Mononuclear cell (primary cell): ENCODE results near the gene SLC9B2. TPM values are rescaled to one million over a fixed set of nuclear protein-coding genes. Genes with fewer than 3 reads are reported as not detected.

Experiments
- H3K27me3 ChIP-seq: 2 replicates; pipeline ENCODE4 v1.6.0; 2011; ENCODE audit warnings: low read length, control low read depth; ENCODE audit not compliant: insufficient read depth
- H3K4me1 ChIP-seq: 2 replicates; pipeline ENCODE4 v1.5.1; 2011; ENCODE audit warnings: mild to moderate bottlenecking, low read length, control low read depth; ENCODE audit not compliant: insufficient read depth
- H3K4me3 ChIP-seq: 2 replicates; pipeline ENCODE4 v1.5.1; 2011; ENCODE audit warnings: mild to moderate bottlenecking, low read length, moderate library complexity
- H3K9me3 ChIP-seq: 2 replicates; pipeline ENCODE4 v1.5.1; 2011; ENCODE audit warnings: low read depth, mild to moderate bottlenecking, control low read depth, low read length
- total RNA-seq: library from RNA; depleted of rRNA; stranded (reverse); fragments of >200 nt; gene quantifications from one replicate; pipeline ENCODE4 v1.2.3, GENCODE V29; 2012

SLC9B2 gene
- 20.4 TPM for total RNA-seq

- H3K27me3 ChIP-seq, result no peaks in the 10 kb centered on the region
- peaks cover 27% of the 10 kb centered on the region for H3K4me1 ChIP-seq
- H3K9me3 ChIP-seq, result no peaks in the 10 kb centered on the region
- peak within 1 kb of the TSS; percentile 56 for H3K4me3 ChIP-seq
Measured at GRCh38 chr4:103076747-103077347, at the start of gene SLC9B2. TSS of gene SLC9B2 (minus strand) at chr4:103076761. CDS start at chr4:103067550, 9,211 bp downstream.

GRCh38 chr4:103126126-103126525, 49.6 kb upstream of the SLC9B2 start:
- no peaks in the 10 kb centered on the region for H3K27me3 ChIP-seq
- no peak overlapping the region for H3K4me3 ChIP-seq
- peaks cover 12% of the 10 kb centered on the region for H3K9me3 ChIP-seq
- no peaks in the 10 kb centered on the region for H3K4me1 ChIP-seq

- no peaks in the 10 kb centered on the region for H3K4me1 ChIP-seq
- H3K9me3 ChIP-seq, result peaks cover 2% of the 10 kb centered on the region
- no peaks in the 10 kb centered on the region for H3K27me3 ChIP-seq
- no peak overlapping the region for H3K4me3 ChIP-seq
Measured at GRCh38 chr4:103123114-103123513, 46.6 kb upstream of the SLC9B2 start.

DNA sequence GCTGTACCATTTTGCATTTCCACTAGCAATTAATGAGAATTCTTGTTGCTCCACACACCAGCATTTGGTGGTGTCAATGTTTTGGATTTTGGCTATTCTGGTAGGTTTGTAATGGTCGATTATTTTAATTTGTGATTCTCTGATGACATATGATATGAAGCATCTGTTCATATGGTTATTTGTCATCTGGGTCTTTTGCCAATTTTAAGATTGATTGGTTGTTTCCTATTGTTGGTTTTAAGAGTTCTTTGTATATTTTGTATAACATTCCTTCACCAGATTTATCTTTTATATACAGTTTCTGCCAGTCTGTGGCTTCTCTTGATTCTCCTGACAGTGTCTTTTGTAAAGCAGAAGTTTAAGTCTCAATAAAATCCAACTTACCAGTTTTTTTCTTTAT, 41.6 kb upstream of the SLC9B2 start:
- H3K4me3 ChIP-seq, result no peak overlapping the region
- no peaks in the 10 kb centered on the region for H3K27me3 ChIP-seq
- no peaks in the 10 kb centered on the region for H3K4me1 ChIP-seq
- no peaks in the 10 kb centered on the region for H3K9me3 ChIP-seq

GRCh38 chr4:103111598-103111997, 35.0 kb upstream of the SLC9B2 start:
- Histone ChIP-seq H3K4me3 (no peak overlapping the region), H3K27me3 (no peaks in the 10 kb centered on the region), H3K9me3 (no peaks in the 10 kb centered on the region), H3K4me1 (no peaks in the 10 kb centered on the region)

DNA sequence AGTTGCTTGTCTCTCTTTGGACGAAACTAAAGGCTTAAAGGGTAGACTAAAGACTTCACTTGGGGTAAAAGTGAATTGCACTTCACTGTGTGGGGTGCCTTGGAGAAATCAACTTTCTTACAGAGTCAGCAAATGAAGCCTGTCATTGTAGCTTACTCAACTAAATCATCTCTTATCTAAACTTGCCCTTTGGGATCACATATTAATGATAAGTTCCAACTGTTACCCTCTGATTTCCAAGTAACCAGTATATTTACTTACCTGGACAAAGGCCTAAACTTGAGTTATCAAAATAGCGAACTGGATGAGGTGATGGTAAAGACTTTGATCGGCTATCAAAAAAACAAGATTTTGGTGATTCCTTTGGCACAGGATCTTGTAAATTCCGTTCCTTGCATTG, 32.0 kb upstream of the SLC9B2 start:
- Histone ChIP-seq H3K27me3 (no peaks in the 10 kb centered on the region), H3K4me3 (no peak overlapping the region), H3K4me1 (no peaks in the 10 kb centered on the region), H3K9me3 (no peaks in the 10 kb centered on the region)

GRCh38 chr4:103105558-103106356, 29.2 kb upstream of the SLC9B2 start:
- H3K4me3 ChIP-seq, result no peak overlapping the region
- H3K9me3 ChIP-seq, result no peaks in the 10 kb centered on the region
- H3K4me1 ChIP-seq, result no peaks in the 10 kb centered on the region
- no peaks in the 10 kb centered on the region for H3K27me3 ChIP-seq

DNA sequence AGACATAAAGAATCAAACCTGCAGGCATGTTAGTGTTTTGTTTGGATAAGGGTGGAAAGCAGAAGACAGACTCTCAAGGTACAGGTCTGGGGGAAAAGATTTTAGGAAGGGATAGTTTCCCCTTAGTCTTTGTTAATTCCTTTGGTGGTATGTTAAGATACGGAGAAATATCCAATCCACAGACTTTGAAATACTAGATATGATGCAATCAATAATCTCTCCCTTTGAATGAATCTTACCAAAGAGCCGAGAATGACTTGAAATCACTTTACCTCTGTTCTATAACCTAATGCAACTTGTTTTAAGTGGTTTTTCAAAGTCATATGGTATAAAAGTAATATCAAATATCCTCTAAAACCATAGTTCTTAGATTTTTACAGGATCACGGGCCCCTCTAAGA, 28.3 kb upstream of the SLC9B2 start:
- H3K27me3 ChIP-seq, result no peaks in the 10 kb centered on the region
- H3K4me1 ChIP-seq, result no peaks in the 10 kb centered on the region
- H3K4me3 ChIP-seq, result no peak overlapping the region
- no peaks in the 10 kb centered on the region for H3K9me3 ChIP-seq

DNA sequence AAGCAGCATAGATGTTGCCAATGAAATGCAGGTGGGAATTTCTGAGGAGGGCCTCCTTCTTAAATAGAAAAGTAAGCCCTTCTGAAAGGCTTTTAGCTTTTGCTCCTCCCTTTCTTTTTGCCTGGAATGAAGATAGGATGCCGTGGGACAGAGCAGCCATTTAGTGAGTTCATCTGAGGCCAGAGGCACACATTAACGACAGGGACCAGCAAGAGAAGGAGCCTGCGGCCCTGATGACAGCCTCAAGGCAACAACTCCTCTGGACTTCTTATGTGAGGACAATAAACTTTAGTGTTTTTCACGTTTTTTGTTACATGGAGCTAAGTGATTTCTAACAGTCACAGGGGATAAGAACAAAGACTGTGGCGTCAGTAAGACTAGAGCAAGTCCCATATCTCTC, 24.1 kb upstream of the SLC9B2 start:
- Histone ChIP-seq H3K9me3 (no peaks in the 10 kb centered on the region), H3K4me3 (no peak overlapping the region), H3K27me3 (no peaks in the 10 kb centered on the region), H3K4me1 (peaks cover 16% of the 10 kb centered on the region)

- H3K4me3 ChIP-seq, result peak within 1 kb of the TSS; percentile 30
- no peaks in the 10 kb centered on the region for H3K9me3 ChIP-seq
- peaks cover 16% of the 10 kb centered on the region for H3K4me1 ChIP-seq
- no peaks in the 10 kb centered on the region for H3K27me3 ChIP-seq
Measured at GRCh38 chr4:103099691-103100392, 23.3 kb upstream of the SLC9B2 start, which contains the start of gene BDH2. TSS of gene BDH2 (minus strand) at chr4:103099834. CDS start at chr4:103096254, 3,580 bp downstream.

DNA sequence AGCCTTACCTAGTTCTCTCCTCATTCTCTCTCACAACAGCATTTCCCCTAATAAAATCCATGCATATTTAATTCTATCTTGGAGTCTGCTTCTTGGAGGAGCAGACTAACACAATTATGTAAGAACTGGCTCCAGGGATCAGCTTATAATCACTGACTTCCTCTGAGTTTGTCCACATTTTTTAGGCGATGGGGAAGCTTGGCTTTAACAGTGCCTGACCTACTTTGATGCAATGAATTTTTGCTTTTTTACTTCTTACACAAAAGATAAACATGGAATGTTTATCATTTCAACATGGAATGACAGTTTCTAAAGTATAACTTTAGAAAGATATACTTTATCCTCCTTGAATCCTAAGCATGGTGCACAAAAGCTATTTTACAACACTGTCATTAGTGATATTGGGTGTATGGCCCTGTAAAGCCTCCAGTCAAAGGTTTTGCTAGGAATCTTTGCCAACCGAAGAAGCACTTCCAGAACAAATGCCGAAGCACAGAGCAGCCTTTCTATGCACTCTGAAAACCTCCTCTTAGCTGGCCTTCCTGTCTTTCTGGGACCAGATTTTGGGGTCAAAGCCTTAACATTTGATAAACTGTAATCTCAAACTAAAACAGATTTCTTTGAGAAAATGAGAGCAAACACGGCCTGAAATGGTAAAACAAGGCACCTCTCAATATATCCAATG, 22.3 kb upstream of the SLC9B2 start:
- Histone ChIP-seq H3K4me3 (peak overlapping the region; percentile 30), H3K4me1 (peaks cover 16% of the 10 kb centered on the region), H3K9me3 (no peaks in the 10 kb centered on the region), H3K27me3 (no peaks in the 10 kb centered on the region)

GRCh38 chr4:103098341-103098740, 21.8 kb upstream of the SLC9B2 start:
- H3K4me1 ChIP-seq, result peaks cover 16% of the 10 kb centered on the region
- H3K4me3 ChIP-seq, result no peak overlapping the region
- H3K27me3 ChIP-seq, result no peaks in the 10 kb centered on the region
- H3K9me3 ChIP-seq, result no peaks in the 10 kb centered on the region

DNA sequence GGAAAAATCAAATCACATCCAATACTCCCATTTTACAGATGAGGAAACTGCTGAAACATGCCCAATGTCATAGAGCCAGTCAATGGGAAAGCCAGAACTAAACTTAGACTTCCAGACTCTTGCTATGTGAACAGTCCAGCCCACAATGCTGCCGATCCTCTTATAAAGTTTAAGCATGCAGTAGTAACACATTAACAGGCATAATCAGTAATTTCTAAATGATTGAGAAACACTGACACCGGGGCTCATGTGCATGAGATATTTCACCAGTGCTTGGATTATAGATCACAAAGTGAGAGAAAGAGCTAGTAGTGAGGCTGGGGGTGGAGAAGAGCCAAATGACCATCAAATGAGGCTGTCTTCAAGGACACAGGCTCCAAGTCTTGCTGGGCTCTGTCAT, 20.6 kb upstream of the SLC9B2 start:
- Histone ChIP-seq H3K4me3 (no peak overlapping the region), H3K27me3 (no peaks in the 10 kb centered on the region), H3K4me1 (peaks cover 16% of the 10 kb centered on the region), H3K9me3 (no peaks in the 10 kb centered on the region)

DNA sequence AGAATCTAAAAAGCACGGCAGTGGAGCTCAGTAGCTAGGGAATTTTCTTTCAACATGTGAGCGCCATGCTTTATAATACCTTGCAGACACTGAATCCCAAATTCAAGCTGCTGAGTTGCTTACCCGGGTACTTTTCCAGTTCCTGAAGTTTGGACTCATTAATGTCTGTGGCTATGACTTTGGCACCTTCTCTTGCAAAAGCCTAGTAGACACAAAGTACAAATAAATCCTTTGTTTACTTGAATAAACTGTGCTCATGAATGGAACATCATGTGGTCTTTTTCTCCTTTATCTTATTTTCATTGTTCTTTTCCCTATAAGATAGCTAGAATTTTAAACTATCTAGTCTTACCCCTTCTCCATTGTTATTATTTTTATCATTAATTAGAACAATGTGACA, 18.5 kb upstream of the SLC9B2 start:
- Histone ChIP-seq H3K27me3 (no peaks in the 10 kb centered on the region), H3K4me1 (peaks cover 16% of the 10 kb centered on the region), H3K9me3 (no peaks in the 10 kb centered on the region), H3K4me3 (no peak overlapping the region)

- Histone ChIP-seq H3K4me1 (no peaks in the 10 kb centered on the region), H3K9me3 (no peaks in the 10 kb centered on the region), H3K27me3 (no peaks in the 10 kb centered on the region), H3K4me3 (no peak overlapping the region)
Measured at GRCh38 chr4:103092245-103092644, 15.7 kb upstream of the SLC9B2 start.
